OCI-LY1 (cell line): Measurements from ENCODE around the gene CD2BP2.
A peak's percentile ranks its signal among the peaks of the same experiment; 100 is the strongest.

Experiments
- H2AFZ ChIP-seq: fragments of 200-600 bp; sonication (generic), shearing (Covaris generic); 2 replicates; pipeline ENCODE4 v1.6.0; 2014; ENCODE audit warnings: antibody characterized with exemption, mild to moderate bottlenecking, low read length
- H3F3A ChIP-seq: fragments of 200-600 bp; sonication (generic), shearing (Covaris generic); 2 replicates; pipeline ENCODE4 v1.6.0; 2014; ENCODE audit warnings: mild to moderate bottlenecking, antibody characterized with exemption, low read length, moderate library complexity; ENCODE audit not compliant: insufficient read depth
- H3K27ac ChIP-seq: fragments of 200-600 bp; sonication (generic); 2 replicates; pipeline ENCODE4 v1.5.1; 2014; ENCODE audit warnings: low read length, mixed run types, mild to moderate bottlenecking, low read depth; ENCODE audit not compliant: poor library complexity, severe bottlenecking
- H3K27me3 ChIP-seq: fragments of 200-600 bp; sonication (generic); 2 replicates; pipeline ENCODE4 v1.6.0; 2014; ENCODE audit warnings: antibody characterized with exemption, mild to moderate bottlenecking, low read length, moderate library complexity; ENCODE audit not compliant: insufficient read depth
- H3K36me3 ChIP-seq: fragments of 200-600 bp; sonication (generic); 2 replicates; pipeline ENCODE4 v1.6.1; 2014; ENCODE audit warnings: mild to moderate bottlenecking, antibody characterized with exemption, low read length, moderate library complexity, mixed read lengths; ENCODE audit not compliant: insufficient read depth
- H3K4me1 ChIP-seq: fragments of 200-600 bp; sonication (generic); 2 replicates; pipeline ENCODE4 v1.5.1; 2014; ENCODE audit warnings: mild to moderate bottlenecking, low read length, moderate library complexity; ENCODE audit not compliant: insufficient read depth, severe bottlenecking
- H3K4me2 ChIP-seq: fragments of 200-600 bp; sonication (generic), shearing (Covaris generic); 2 replicates; pipeline ENCODE4 v1.6.1; 2014; ENCODE audit warnings: low read length
- H3K4me3 ChIP-seq: fragments of 200-600 bp; sonication (generic); 2 replicates; pipeline ENCODE4 v1.5.1; 2014; ENCODE audit warnings: low read length, low read depth, mild to moderate bottlenecking, mixed read lengths; ENCODE audit not compliant: poor library complexity, severe bottlenecking
- H3K79me2 ChIP-seq: fragments of 200-600 bp; shearing (Covaris generic); 2 replicates; pipeline ENCODE4 v1.6.1; 2016; ENCODE audit warnings: mixed run types, low read length, mixed read lengths; ENCODE audit not compliant: insufficient read depth
- H3K9ac ChIP-seq: fragments of 200-600 bp; sonication (generic), shearing (Covaris generic); 2 replicates; pipeline ENCODE4 v1.6.1; 2014; ENCODE audit warnings: mild to moderate bottlenecking, low read length, mixed read lengths
- H3K9me2 ChIP-seq: fragments of 200-600 bp; sonication (generic), shearing (Covaris generic); 2 replicates; pipeline ENCODE4 v1.6.1; 2014; ENCODE audit warnings: low read depth, mild to moderate bottlenecking, low read length, mixed read lengths
- H3K9me3 ChIP-seq: fragments of 200-600 bp; shearing (Covaris generic); 2 replicates; pipeline ENCODE4 v1.6.1; 2014; ENCODE audit warnings: low read length, mixed read lengths
- H4K20me1 ChIP-seq: fragments of 200-600 bp; sonication (generic), shearing (Covaris generic); 2 replicates; pipeline ENCODE4 v1.6.0; 2016; ENCODE audit warnings: mild to moderate bottlenecking, low read length; ENCODE audit not compliant: insufficient read depth
- EZH2 ChIP-seq: fragments of 200-600 bp; sonication (generic), shearing (Covaris generic); IDR thresholded peaks from 2 replicates; pipeline ENCODE4 v1.8.0; 2017; ENCODE audit warnings: borderline replicate concordance, mixed run types, mild to moderate bottlenecking, antibody characterized with exemption, low read length, moderate library complexity, mixed read lengths
- TF ChIP-seq, protein P1 (sequence below): fragments of 200-600 bp; sonication (generic), shearing (Covaris generic); IDR thresholded peaks from 2 replicates; pipeline ENCODE4 v1.5.1; 2017; ENCODE audit warnings: mild to moderate bottlenecking, antibody characterized with exemption, low read length, moderate library complexity, mixed read lengths

CD2BP2 gene

DNA sequence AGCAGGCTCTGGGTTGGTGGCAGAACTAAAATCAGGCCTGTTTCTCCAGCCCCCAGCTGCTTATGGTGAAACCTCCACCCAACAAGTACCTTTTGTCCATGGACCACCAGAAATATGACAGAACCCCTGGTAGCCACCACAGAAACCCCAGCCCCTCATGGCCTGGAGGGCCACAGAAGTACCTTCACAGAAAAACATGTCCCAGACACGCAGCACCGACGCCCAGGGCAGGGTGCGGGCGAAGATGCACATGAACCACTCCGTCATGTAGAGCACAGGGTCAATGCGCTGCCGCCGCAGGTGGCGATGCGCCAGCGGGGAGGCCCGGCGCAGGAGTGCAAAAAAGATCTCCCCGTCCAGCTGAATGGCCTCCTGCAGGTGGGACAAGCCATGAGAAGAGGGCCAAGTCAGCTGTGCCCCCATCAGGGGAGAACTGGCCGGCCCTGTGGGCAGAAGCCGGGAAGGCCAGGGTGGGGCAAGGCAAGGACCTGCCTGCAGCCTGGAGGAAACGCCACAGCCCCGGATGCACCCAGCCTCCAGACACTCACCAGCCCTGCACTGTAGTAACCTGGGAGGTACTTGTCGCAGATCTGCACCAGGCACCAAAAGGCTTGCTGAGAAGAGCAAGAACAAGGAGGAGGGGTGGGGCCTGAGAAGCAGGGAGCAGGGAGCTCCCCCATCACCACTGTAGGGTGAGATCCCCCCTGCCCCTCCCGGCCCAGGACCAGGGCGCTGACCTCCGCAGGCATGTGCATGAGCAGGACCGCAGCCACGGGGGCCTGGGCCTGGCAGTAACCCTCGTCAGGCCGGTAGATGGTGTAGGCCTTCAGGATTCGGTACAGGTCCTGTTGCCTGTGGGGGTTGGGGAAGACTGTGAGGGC lies 4.1 kb upstream of the CD2BP2 start:
- Histone ChIP-seq H3K79me2 (peaks cover 5% of the 10 kb centered on the region; the same call in 1 of the 2 replicates), H3F3A (no peaks in the 10 kb centered on the region), H3K9me3 (no peaks in the 10 kb centered on the region), H3K9me2 (no peaks in the 10 kb centered on the region), H4K20me1 (no peaks in the 10 kb centered on the region), H3K4me1 (peaks cover 21% of the 10 kb centered on the region), H3K4me2 (no peak overlapping the region), H3K27ac (no peak overlapping the region), H3K9ac (no peak overlapping the region), H3K4me3 (no peak overlapping the region), H2AFZ (no peak overlapping the region), H3K36me3 (peaks cover 70% of the 10 kb centered on the region), H3K27me3 (no peaks in the 10 kb centered on the region)
- no peak for TF ChIP-seq EZH2
- TF ChIP-seq, protein P1, sequence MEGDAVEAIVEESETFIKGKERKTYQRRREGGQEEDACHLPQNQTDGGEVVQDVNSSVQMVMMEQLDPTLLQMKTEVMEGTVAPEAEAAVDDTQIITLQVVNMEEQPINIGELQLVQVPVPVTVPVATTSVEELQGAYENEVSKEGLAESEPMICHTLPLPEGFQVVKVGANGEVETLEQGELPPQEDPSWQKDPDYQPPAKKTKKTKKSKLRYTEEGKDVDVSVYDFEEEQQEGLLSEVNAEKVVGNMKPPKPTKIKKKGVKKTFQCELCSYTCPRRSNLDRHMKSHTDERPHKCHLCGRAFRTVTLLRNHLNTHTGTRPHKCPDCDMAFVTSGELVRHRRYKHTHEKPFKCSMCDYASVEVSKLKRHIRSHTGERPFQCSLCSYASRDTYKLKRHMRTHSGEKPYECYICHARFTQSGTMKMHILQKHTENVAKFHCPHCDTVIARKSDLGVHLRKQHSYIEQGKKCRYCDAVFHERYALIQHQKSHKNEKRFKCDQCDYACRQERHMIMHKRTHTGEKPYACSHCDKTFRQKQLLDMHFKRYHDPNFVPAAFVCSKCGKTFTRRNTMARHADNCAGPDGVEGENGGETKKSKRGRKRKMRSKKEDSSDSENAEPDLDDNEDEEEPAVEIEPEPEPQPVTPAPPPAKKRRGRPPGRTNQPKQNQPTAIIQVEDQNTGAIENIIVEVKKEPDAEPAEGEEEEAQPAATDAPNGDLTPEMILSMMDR: no peak

DNA sequence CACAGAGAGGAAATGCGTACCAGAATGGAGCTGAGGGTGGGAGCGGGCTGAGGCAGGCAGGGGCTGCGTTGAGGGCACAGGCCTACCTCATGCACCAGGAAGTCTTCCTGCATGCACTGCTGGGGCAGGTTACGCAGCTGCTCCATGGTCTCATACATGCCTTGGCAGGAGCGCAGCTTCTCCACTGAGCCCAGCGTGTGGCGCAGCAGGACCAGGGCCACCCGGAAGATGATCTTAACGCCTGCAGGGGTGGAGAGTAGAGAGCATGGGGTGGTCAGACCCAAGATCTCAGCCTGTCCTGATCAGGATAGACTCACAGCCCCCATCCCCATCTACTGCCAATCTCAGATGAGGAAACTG lies 3.4 kb upstream of the CD2BP2 start:
- H3K79me2 ChIP-seq: peaks cover 10% of the 10 kb centered on the region; the same call in 1 of the 2 replicates
- no peaks in the 10 kb centered on the region for H4K20me1 ChIP-seq
- TF ChIP-seq, protein P1: no peak
- no peak for TF ChIP-seq EZH2

GRCh38 chr16:30357715-30358576 lies 2.8 kb upstream of the CD2BP2 start:
- no peak overlapping the region for H3K4me2 ChIP-seq
- no peak overlapping the region for H2AFZ ChIP-seq
- H3K9me2 ChIP-seq: no peaks in the 10 kb centered on the region
- H3K9me3 ChIP-seq: no peaks in the 10 kb centered on the region
- peaks cover 68% of the 10 kb centered on the region for H3K36me3 ChIP-seq
- no peaks in the 10 kb centered on the region for H3F3A ChIP-seq
- no peak overlapping the region for H3K4me3 ChIP-seq
- peak overlapping the region; percentile 71 for H3K27ac ChIP-seq
- H3K79me2 ChIP-seq: peaks cover 10% of the 10 kb centered on the region; the same call in 1 of the 2 replicates
- TF ChIP-seq, protein P1: no peak
- TF ChIP-seq EZH2: no peak
- H4K20me1 ChIP-seq: no peaks in the 10 kb centered on the region
- H3K9ac ChIP-seq: no peak overlapping the region
- peaks cover 34% of the 10 kb centered on the region for H3K4me1 ChIP-seq
- no peaks in the 10 kb centered on the region for H3K27me3 ChIP-seq

More for the DNA sequence above, 3.4 kb upstream of the CD2BP2 start:
- no peaks in the 10 kb centered on the region for H3K9me2 ChIP-seq
- no peak overlapping the region for H3K4me3 ChIP-seq
- no peaks in the 10 kb centered on the region for H3K27me3 ChIP-seq
- H3K36me3 ChIP-seq: peaks cover 67% of the 10 kb centered on the region
- H3K27ac ChIP-seq: no peak overlapping the region
- no peak overlapping the region for H2AFZ ChIP-seq
- H3K9me3 ChIP-seq: no peaks in the 10 kb centered on the region
- no peak overlapping the region for H3K4me2 ChIP-seq
- H3K4me1 ChIP-seq: peaks cover 27% of the 10 kb centered on the region
- no peak overlapping the region for H3K9ac ChIP-seq
- no peaks in the 10 kb centered on the region for H3F3A ChIP-seq
